ENCODE measurements around the gene CD300C.
"Not testable (repeated sequence)": the region's sequence is repeated elsewhere in the genome, so short reads cannot be mapped to it uniquely, and the experiment has no call there.

CD300C gene

GRCh38 chr17:74508156-74508555 is 37.8 kb downstream of the CD300C start:
- DNase-seq: no peak

- DNase-seq: not testable (repeated sequence)
These were observed 42.0 kb downstream of the CD300C start for GRCh38 chr17:74503949-74504348.

GRCh38 chr17:74502861-74503260 is 43.1 kb downstream of the CD300C start:
- no peak for DNase-seq

- no peak for DNase-seq
These were observed 45.9 kb downstream of the CD300C start for GRCh38 chr17:74499992-74500391.

- no peak for DNase-seq
These were observed 48.4 kb downstream of the CD300C start for GRCh38 chr17:74497471-74497870.

GRCh38 chr17:74493331-74493833 is 52.5 kb downstream of the CD300C start:
- peak; percentile 23 to 70 for DNase-seq

- no peak for DNase-seq
These were observed 54.3 kb downstream of the CD300C start for GRCh38 chr17:74491626-74492025.
